HG03025 (cell line): ENCODE data around the gene COL5A1.

Experiments used
- ATAC-seq: cut with Tn5 transposase; IDR thresholded peaks from one replicate; pipeline ENCODE4 v1.9.1; 2021; ENCODE audit warnings: mild to moderate bottlenecking, moderate library complexity; ENCODE audit not compliant: unreplicated experiment, low FRiP score

Gene COL5A1

DNA sequence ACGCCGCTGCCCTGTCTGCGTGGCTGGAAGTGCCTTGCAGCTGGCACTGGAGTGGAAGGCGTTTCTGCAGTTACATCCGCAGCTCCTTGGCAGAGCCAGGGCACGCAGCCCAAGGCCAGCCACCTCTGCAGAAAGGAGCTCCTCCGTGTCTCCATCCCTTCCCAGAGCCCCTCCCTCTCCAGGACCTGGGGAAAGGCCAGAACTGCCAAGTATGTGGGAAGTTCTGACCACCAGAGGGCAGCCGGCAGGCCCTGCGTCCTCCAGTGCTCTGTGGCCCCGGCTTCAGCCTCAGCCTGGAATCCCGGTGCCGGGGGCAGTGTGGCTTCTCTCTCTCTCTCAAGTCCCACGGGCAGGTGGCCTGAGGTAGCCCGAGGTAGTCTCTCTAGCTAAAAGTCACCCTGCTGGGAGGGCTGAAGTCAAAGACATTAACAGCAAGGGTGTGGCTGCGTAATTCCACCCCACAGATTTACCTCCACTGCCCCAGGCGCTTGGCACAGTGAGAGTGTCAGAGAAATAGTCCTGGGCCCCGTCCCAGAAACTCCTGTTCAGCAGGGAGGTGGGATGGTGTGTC, 137.3 kb downstream of the COL5A1 start:
- no peak for ATAC-seq

DNA sequence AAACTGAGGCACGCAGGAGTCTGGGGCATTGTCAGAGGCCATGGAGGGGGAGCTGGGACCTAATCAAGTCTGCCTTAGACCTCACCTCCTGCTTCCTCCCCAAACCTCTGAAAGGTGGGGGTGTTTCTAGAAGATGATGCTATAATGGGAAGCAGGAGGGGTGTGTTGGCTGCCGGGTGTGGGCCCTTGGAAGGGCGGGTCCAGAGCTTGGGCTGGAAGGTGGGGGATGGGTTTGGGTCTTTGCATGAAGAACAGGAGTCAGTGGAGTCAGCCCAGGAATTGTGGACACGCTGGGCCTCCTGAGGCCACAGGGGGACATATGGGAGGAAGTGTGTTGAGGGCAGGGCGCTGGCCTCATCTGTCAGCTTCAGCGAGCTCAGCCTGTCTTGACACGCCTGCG, 138.0 kb downstream of the COL5A1 start:
- no peak for ATAC-seq

DNA sequence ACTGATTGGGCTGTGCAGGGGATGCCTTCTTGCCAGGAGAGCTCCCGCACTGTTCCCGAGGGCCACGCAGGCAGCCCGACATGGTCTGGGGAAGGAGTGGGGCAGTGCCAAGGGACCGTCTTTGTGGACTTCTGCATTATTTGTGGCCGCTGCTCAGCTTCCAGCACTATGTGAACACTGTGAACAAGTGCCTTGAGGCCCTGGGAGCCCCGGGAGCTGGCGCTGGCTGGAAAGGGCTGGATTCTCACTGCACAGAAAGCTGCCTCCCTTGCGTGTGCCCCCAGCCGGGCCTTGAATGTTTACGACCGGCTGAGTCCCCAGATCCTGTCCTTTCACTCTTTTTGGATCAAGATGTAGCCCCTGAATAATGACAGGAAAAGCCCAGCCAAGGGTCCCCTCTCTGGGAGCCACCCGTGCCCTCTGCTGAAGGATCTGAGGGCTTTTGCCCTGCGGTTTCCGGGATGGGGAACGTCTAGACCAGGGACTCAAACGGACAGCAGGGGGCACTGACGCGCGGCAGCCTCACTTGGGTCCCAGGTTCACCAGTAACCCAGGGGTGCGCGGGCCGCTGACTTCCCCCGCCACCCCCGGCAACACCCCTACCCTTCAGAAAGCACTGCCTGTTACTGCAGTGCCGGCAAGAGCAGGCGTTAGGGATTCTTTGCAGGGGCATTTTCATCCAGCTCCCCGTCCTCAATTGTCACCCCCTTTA, 140.1 kb downstream of the COL5A1 start:
- no peak for ATAC-seq

DNA sequence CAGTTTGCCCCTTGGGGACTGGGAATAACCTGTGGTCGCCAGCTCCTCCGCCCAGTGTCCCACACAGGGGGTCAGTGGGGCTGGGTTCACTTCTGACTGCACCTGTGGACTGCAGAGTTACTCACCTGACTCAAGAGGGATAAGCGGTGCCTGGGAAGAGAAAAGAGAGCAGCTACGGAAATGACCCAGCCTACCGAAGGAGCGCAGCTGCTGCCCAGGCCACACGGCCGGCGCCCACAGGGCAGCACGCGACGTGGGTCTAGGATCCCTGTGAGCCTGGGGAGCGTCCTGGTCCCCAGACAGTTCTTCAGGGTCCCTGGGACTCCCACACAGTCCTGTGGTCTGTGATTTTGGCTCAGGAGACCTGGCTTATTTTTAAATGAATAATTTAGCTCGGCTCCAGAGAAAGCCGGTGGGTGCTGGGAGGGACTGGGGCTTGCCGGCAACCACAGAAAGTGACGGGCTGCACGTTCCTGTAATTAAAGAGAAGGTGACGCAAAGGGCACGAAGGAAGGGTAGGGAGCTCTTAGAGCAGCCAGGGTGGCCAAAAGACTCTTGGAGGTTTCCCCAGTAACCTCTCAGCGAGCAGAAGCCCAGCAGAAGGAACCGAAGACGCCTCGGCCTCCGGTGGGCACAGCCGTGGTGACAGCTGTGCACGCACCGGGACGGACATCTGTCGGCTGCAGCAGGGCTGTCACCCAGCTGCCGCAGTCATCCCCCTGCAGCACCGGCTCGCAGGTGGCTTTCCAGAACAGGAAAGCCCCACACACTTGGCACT, 141.5 kb downstream of the COL5A1 start:
- no peak for ATAC-seq

DNA sequence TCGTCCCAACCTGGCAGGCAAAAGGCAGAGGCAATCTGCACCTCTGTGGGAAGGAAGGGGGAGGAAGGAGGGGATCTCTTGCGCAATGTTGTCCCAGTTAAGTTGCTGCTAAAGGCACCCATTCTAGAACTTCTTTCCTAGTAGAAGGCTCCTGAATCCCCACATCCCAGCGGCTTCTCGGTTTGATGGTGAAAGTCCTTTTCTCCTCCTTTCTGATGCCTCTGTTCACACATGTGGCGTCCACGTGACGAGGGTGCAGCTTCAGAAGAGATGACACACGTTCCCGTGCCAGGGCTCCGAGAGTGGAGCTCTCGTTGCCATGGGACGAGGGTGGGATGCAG, 142.1 kb downstream of the COL5A1 start:
- ATAC-seq: no peak

DNA sequence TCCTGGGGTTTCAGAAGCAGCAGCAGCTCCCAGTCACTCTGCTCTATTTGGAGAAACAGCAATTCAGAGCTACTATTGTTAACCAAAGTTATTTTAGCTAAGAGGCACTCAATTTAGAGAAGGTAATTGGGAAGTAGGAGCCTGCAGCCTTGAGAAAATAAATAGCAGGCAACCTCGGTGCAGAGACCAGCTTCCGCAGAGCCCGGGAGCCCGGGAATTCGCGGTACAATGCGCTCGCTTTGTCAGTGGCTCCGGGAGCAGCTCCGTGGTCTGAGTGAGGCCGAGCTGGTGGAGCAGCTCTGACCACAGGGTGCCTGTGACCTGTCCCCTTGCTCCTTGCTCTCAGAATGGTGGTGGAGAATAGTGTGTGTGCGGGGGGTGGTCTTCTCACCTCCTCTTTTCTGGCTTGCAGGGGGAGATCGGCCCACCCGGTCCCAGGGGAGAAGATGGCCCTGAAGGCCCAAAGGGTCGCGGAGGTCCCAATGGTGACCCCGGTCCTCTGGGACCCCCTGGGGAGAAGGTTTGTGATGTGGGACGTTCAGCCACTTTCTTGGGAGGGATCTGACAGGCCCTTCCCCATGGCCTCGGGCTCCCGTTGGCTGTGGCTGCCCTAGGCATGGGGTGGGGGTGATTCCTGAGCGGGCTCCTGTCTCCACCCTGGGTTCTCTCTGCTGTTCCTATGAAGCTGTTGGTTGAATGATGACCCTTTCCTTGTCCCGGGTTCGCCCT, 143.1 kb downstream of the COL5A1 start:
- ATAC-seq: no peak

DNA sequence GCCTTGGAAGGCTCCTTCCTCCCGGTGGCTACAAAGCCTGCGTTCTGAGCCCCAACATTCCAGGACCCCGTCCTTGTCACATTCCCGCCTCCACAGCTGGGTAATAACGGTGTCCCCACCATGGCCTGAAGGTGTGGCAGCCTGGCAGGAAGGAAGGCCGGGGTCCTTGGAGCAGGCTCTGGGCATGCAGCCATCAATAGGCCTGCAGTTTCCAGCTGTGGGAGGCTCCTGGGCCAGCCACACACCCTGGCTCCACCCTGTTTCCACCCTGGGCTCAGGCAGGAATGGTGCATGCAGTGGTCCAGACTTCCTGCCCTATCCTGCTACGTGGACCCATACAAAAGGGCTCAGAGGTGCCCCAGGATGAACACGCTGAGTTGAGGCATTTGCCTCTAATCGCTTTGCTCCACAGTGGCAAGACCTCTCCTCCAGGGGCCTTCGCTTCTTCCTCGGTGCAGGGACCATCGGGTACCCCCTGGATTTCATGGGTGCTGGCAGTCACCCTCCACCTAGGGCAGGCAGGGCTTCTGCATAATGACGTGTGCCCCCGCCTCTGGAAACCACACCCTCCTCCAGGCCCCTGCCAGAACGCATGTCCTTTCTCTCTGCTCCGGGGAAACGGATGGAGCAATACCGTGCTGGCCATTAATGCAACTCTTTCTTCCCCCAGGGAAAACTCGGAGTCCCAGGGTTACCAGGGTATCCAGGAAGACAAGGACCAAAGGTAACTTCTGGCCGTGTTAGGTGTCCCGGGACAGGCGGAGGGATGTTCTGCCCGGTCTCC, 143.9 kb downstream of the COL5A1 start:
- ATAC-seq: no peak

DNA sequence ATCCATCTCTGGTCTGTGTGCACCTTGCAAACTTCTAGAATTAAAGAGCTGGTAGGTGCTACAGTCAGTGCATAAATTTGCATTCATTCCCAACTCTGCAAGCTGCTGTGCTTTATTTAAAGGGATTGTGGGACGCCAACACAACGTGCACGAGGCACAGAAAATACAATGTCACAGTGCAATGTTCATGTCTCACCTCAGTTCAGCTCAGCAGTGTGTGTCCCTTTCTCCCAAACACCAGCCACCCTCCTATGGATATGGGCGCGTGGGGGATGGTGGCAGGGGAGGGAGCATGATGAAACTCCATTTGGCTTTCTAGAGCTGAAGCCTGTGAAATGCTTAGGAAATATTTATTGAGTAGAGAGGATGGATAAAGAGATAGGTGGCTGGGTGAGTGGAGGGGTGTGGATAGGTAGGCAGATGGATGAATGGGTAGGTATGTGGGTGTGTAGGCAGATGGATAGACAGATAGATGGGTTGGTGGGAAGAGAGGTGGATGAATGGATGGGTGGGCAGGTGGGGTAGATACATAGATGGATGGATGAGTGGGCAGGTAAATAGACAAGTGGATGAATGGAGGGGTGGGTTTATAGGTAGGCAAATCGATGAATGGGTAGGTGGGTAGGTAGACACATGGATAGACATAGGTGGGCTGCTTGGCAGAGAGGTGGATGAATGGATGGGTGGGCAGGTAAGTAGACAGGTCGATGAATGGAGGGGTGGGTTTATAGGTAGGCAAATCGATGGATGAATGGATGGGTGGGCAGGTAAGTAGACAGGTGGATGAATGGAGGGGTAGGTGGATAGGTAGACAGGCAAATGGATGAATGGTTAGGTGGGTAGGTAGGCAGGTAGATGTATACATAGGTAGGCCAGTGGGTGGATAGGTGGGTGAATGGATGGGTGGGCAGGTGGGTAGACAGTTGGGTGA, 146.3 kb downstream of the COL5A1 start:
- ATAC-seq: no peak

DNA sequence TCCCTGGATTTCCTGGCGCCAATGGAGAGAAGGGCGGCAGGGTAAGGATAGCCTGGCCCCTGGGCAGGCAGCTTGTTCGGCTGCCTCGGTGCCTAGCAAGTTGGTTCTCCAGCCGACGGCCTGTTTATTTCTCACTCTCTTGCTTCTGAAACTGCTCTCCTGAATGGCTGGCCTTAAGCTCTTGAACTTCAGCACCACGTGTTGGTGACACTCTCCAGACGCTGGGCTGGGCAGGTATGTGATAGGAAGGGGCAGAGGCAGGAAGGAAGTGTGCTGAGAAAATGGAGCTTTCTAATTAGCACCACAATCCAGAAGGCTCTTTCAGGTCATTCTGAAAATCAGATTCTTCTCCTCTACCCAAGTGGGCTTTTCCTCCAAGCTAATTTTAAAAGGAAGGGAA, 147.6 kb downstream of the COL5A1 start:
- no peak for ATAC-seq

DNA sequence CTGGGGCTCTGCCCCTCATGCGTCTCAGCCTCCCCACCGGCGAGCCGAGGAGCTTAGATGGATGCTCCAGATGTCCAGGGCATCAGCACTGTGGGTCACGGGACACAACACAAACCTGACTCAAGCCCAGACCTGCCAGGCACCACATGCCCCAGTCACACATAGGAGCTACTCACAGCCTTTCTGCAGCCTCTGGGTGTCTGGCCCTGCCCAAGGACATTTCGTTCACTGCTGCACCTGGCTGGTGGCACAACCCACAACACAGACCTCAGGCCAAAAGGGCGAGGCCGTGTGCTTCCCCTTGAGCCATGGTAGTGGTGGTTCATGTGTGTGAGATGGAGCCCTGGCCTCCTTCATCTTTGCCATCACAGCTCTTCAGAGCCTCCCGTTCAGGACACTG, 149.4 kb downstream of the COL5A1 start:
- no peak for ATAC-seq

DNA sequence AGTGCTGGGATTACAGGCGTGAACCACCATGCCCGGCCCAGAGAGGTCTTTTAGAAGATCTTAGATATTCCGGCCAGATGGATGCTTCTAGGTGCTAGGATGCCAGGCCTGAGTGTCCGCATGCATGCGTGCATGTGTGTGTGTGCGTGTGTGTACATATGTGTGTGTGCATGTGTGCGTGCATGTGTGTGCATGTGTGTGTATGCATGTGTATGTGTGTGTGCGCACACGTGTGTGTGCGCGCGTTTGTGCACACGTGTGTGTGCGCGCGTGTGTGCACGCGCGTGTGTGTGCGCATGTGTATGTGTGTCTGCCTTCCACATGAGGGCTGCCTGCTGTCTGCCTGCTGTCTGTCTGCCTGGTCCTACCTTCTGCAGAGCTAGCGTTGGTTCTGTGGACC, 151.0 kb downstream of the COL5A1 start:
- ATAC-seq: no peak

DNA sequence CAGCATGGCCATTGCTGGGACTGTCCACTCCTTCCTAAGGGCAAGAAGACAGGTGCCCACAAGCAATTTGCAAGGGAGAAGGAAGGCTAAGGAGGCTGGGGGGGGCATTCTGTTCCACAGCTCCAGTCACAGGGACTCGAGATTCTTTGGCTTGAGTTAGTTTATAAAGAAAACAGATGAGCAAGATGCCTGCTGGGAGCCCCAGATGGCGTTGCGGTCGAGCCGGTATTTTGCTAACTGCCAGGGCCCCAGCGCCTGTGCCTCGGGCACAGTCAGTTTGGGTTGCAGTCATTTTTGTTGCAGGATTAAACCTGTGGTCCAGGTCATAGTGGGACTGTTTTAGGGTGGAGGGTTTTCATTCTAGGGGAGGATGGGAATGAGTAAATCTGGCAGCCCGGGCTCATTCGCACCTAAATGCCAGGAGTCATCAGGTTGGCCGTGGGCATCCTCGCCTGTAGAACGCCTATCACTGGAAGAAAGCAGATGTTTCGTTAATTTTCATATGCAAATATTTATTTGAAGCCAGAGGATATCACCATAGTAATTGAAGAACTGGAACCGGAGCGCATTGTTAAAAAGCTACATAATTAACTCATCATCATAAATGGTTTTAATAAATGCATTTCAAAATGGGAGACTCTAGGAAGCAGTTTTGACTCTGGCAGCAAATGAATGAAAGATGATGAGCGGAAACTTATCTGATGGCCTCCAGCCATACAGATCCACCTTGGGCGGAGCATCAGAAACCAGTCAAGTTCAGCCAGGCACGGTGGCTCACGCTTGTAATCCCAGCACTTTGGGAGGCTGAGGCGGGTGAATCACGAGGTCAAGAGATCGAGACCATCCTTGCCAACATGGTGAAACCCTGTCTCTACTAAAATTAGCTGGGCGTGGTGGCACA, 151.9 kb downstream of the COL5A1 start:
- ATAC-seq: no peak

DNA sequence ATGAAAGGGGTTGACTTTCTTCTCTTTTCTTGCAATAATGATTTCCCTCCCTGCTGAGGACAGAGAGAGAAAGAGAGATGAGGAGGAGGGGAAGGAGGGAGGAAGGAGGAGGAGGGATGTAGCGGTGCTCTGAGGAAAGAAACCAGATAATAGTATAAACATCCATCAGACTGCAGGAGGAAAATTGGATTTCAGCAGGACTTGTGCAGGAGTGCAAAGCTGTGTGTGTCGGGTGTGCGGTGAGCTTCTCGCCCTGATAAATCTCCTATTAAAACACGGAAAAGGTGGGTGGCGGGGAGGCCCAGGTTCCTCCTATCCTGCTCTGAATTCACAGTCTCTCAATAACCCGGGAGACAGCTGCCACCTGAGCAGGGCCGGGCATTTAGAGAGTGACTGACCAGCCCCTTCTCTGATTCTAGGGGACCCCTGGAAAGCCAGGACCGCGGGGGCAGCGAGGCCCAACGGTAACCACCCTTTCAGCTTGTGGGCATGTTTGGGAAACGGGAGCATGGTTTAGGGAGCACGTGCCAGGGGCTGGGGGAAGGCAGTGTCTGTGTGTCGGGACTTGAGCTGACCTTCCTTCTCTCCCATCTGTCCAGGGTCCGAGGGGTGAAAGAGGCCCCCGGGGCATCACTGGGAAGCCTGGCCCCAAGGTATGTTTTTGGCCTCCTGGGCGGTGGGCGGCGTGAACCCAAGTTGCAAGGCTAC, 153.2 kb downstream of the COL5A1 start:
- no peak for ATAC-seq

DNA sequence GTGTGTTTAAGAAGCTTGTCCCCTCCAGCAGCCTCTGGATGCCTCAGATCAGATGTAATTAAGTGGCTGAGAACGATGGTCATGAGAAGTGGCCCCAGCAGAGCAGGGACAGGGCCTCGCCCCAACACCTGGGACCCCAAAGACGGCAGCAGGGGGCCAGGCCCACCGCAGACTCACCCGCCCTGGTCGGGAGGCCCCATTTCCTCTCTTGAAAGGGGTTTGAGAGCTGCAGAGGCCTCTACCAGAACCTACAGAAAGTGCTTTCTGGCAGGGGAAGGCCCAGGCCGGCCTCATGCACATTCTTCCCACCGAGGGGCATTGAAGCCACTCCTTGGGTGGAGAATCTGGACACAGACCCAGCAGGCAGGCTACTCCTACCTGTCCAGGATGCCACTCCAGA, 153.8 kb downstream of the COL5A1 start:
- ATAC-seq: no peak

DNA sequence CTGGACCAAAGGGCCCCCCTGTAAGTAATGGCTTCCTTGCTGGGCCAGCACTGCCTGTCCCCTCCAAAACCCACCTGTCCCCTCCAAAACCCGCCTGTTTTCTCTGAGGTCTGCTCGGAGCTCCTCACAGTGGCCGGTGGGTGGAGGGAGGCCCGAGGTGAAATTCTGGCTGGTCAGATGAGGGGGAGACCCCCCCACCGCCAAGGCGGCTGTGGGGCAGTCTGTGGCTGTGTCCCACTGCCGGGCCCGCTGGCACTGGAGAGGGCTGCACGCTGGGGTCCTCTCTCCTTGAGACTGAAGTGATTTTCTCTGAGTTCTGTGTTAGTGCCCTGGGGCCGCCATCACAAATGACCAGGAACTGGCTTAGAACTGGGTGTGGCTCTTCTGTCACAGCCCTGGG, 155.3 kb downstream of the COL5A1 start:
- ATAC-seq: no peak

DNA sequence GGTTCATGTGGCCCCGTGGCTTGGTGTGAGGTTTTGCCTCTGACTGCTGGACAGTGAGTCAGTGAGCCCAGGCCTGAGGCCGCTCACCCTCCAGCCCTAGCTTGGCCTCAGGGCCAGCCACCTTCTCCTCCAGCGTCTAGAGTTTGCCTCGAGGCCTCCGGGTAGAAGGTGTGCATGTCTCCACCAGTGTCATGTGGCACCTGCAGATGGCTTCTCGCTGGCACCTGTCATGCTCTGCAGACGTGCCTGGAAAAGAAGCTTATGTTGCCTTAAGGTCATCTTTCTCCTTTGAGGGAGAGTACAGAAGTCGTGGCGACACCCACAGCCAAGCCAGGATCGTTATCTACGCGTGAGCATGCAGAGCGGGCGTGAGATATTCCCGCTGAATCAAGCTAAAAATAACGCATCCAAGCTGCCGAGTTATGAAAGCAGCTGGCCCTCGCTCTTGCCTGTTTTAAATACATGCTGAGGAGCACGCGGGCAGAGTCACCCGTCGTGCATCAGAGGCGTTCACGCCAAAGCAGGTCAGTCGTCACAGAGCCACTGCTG, 159.3 kb downstream of the COL5A1 start:
- no peak for ATAC-seq

DNA sequence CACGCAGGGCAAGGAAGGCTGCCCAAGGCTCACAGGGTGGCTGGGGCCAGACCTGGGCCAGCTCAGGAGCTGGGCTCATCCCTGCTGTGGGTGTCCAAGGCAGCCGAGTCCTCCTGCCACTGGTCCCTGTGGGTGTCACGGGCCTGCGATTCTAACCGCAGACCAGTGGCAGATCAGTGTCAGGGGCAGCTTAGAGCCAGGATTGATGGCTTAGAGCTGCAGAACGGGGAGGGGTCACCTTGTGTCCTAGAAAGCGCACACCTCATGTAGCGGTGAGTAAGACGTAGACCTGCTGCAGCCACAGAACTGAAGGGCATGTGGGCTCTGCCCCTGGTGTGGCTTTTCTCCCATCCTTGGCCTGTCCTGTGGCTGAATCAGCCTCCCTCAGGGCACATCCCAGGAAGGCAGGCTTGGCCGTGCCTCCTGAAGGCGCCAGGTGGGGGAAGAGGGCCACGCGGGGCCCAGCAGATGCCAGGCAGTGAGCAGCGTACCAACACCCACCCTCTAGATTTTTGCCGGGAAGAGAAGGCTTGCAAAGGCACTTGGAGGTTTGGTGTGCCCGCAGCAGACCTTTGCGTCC, 160.7 kb downstream of the COL5A1 start:
- ATAC-seq: no peak
